Measurements from ENCODE around the gene CINP. TPM values are rescaled to one million over a fixed set of nuclear protein-coding genes. Genes with fewer than 3 reads are reported as not detected.

CINP gene
- 10 to 100 TPM; 38.0 to 43.8 (median 40.2) TPM for polyA plus RNA-seq (ENCODE audit: insufficient read length in 4 of 4)

GRCh38 chr14:102362545-102363181 is at the start of gene CINP, which contains the start of gene TECPR2:
CINP (minus strand) TSS chr14:102362890; CDS start chr14:102362851, 39 bp downstream.
TECPR2 (plus strand) TSS chr14:102362941; CDS start chr14:102376722, 13,781 bp downstream.
- peak; percentile 90 to 91 (median 90) for DNase-seq (ENCODE audit: low read depth in 4 of 4, low spot score in 3 of 4)

GRCh38 chr14:102408724-102409123 is 46.0 kb upstream of the CINP start:
- DNase-seq (ENCODE audit: low read depth in 4 of 4, low spot score in 3 of 4) = no peak

GRCh38 chr14:102407258-102407657 is 44.6 kb upstream of the CINP start:
- DNase-seq (ENCODE audit: low read depth in 4 of 4, low spot score in 3 of 4) = no peak

GRCh38 chr14:102403028-102403427 is 40.3 kb upstream of the CINP start:
- DNase-seq (ENCODE audit: low read depth in 4 of 4, low spot score in 3 of 4) = no peak

- no peak for DNase-seq (ENCODE audit: low read depth in 4 of 4, low spot score in 3 of 4)
These were observed 33.8 kb upstream of the CINP start for GRCh38 chr14:102396521-102396920.

- DNase-seq (ENCODE audit: low read depth in 4 of 4, low spot score in 3 of 4) = no peak
These were observed 32.2 kb upstream of the CINP start for GRCh38 chr14:102394717-102395375.

- DNase-seq (ENCODE audit: low read depth in 4 of 4, low spot score in 3 of 4) = no peak
These were observed 29.8 kb upstream of the CINP start for GRCh38 chr14:102392506-102392905.

GRCh38 chr14:102390064-102390855 is 27.6 kb upstream of the CINP start:
- no peak for DNase-seq (ENCODE audit: low read depth in 4 of 4, low spot score in 3 of 4)

- DNase-seq (ENCODE audit: low read depth in 4 of 4, low spot score in 3 of 4) = no peak
These were observed 26.6 kb upstream of the CINP start for GRCh38 chr14:102389246-102389645.

GRCh38 chr14:102387086-102387485 is 24.4 kb upstream of the CINP start:
- no peak for DNase-seq (ENCODE audit: low read depth in 4 of 4, low spot score in 3 of 4)

GRCh38 chr14:102378830-102379229 is 16.1 kb upstream of the CINP start:
- no peak for DNase-seq (ENCODE audit: low read depth in 4 of 4, low spot score in 3 of 4)

- no peak for DNase-seq (ENCODE audit: low read depth in 4 of 4, low spot score in 3 of 4)
These were observed 15.0 kb upstream of the CINP start for GRCh38 chr14:102377696-102378095.

GRCh38 chr14:102375119-102375518 is 12.4 kb upstream of the CINP start:
- no peak for DNase-seq (ENCODE audit: low read depth in 4 of 4, low spot score in 3 of 4)

- no peak for DNase-seq (ENCODE audit: low read depth in 4 of 4, low spot score in 3 of 4)
These were observed 11.6 kb upstream of the CINP start for GRCh38 chr14:102374264-102374663.

- DNase-seq (ENCODE audit: low read depth in 4 of 4, low spot score in 3 of 4) = no peak
These were observed 10.4 kb upstream of the CINP start for GRCh38 chr14:102373110-102373509.

- no peak for DNase-seq (ENCODE audit: low read depth in 4 of 4, low spot score in 3 of 4)
These were observed 8.7 kb upstream of the CINP start for GRCh38 chr14:102371361-102371760.

- DNase-seq (ENCODE audit: low read depth in 4 of 4, low spot score in 3 of 4) = no peak
These were observed 7.7 kb upstream of the CINP start for GRCh38 chr14:102370305-102370809.

GRCh38 chr14:102363182-102363943 is 673 bp upstream of the CINP start:
- DNase-seq (ENCODE audit: low read depth in 4 of 4, low spot score in 3 of 4) = peak in 1 of 4 donors; percentile 16

GRCh38 chr14:102362084-102362483 is 606 bp downstream of the CINP start:
- no peak for DNase-seq (ENCODE audit: low read depth in 4 of 4, low spot score in 3 of 4)

GRCh38 chr14:102360388-102360787 is 2.3 kb downstream of the CINP start:
- no peak for DNase-seq (ENCODE audit: low read depth in 4 of 4, low spot score in 3 of 4)
